Type B pancreatic cell (in vitro differentiated cells): ENCODE measurements around the gene RPS27L. TPM values are rescaled to one million over a fixed set of nuclear protein-coding genes. Genes with fewer than 3 reads are reported as not detected.
A peak's percentile ranks its signal among the peaks of the same experiment; 100 is the strongest.

Experiments
- DNase-seq: peaks from one replicate; pipeline ENCODE4 v3.0.0; 2021; ENCODE audit warnings: mixed read lengths; ENCODE audit not compliant: unreplicated experiment; ENCODE audit errors: extremely low spot score
- H3K27ac Mint-ChIP-seq: 2 replicates; pipeline ENCODE4 v1.8.0; 2021; ENCODE audit warnings: mild to moderate bottlenecking, mixed read lengths
- H3K27me3 Mint-ChIP-seq: 2 replicates; pipeline ENCODE4 v1.8.0; 2021; ENCODE audit warnings: mixed read lengths
- H3K36me3 Mint-ChIP-seq: 2 replicates; pipeline ENCODE4 v1.8.0; 2021; ENCODE audit warnings: mixed read lengths
- H3K4me1 Mint-ChIP-seq: one replicate; pipeline ENCODE4 v1.8.0; 2021; ENCODE audit warnings: mixed read lengths; ENCODE audit not compliant: unreplicated experiment
- H3K4me3 Mint-ChIP-seq: 2 replicates; pipeline ENCODE4 v1.8.0; 2021; ENCODE audit warnings: mild to moderate bottlenecking, mixed read lengths
- H3K9me3 Mint-ChIP-seq: 2 replicates; pipeline ENCODE4 v1.8.0; 2021; ENCODE audit warnings: mixed read lengths
- total RNA-seq: library from RNA; stranded (reverse); gene quantifications from 2 replicates; pipeline ENCODE4 v1.2.1, GENCODE V29; 2021; ENCODE audit warnings: low replicate concordance
- TF ChIP-seq, protein P1 (sequence below): fragments of 200-600 bp; sonication (generic); conservative IDR thresholded peaks from 2 replicates; pipeline ENCODE4 v1.5.0; 2021; ENCODE audit warnings: antibody characterized with exemption, mild to moderate bottlenecking

RPS27L gene
- total RNA-seq, 1 donor from 2014 or later = 205 TPM

DNA sequence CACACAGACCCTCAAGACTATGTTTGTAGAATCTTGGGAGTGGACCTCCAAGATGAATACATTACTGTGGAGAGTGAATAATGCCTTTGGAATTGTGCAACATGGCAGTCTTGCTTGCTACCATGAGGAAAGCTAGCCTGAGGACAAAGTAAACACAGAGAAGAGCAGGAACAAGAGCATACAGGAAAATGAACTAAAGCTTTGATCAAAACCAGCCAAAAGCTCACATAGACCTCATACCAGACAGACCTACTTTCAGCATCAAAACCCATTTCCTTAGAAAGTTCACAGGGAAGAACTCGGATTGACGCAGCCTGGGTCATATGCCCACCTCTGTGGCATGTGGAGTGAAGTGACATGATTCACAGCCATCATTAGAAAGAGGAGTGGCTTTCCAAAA, 28.8 kb upstream of the RPS27L start:
- Mint-ChIP-seq H3K36me3 (no peaks in the 10 kb centered on the region), H3K27me3 (no peaks in the 10 kb centered on the region), H3K4me3 (peak overlapping the region; percentile 60), H3K9me3 (no peaks in the 10 kb centered on the region), H3K27ac (peak overlapping the region; percentile 38), H3K4me1 (peaks cover 11% of the 10 kb centered on the region)
- TF ChIP-seq, protein P1, sequence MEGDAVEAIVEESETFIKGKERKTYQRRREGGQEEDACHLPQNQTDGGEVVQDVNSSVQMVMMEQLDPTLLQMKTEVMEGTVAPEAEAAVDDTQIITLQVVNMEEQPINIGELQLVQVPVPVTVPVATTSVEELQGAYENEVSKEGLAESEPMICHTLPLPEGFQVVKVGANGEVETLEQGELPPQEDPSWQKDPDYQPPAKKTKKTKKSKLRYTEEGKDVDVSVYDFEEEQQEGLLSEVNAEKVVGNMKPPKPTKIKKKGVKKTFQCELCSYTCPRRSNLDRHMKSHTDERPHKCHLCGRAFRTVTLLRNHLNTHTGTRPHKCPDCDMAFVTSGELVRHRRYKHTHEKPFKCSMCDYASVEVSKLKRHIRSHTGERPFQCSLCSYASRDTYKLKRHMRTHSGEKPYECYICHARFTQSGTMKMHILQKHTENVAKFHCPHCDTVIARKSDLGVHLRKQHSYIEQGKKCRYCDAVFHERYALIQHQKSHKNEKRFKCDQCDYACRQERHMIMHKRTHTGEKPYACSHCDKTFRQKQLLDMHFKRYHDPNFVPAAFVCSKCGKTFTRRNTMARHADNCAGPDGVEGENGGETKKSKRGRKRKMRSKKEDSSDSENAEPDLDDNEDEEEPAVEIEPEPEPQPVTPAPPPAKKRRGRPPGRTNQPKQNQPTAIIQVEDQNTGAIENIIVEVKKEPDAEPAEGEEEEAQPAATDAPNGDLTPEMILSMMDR = no peak
- DNase-seq = no peak

DNA sequence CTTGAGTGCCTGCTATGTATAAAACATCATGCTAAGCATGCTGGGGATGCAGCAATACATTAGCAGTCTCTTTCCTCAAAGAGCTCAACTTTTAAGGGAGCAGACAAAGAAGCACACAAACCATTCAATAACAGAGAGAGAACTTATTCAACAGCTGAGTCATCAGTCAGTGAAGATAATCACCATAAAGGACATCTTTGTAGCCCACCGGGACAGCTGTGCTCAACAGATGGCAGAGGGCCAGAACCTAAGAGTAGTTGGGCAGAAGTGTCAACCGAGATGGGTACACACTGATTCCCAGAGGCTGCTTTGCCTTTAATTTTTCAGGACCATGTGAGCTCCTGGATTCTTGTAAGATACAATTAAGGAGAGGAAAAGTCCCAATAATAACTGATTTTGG, 27.9 kb upstream of the RPS27L start:
- Mint-ChIP-seq H3K9me3 (no peaks in the 10 kb centered on the region), H3K4me3 (no peak overlapping the region), H3K27me3 (no peaks in the 10 kb centered on the region), H3K36me3 (no peaks in the 10 kb centered on the region), H3K4me1 (peaks cover 4% of the 10 kb centered on the region), H3K27ac (no peak overlapping the region)
- TF ChIP-seq, protein P1 = no peak
- DNase-seq = no peak

DNA sequence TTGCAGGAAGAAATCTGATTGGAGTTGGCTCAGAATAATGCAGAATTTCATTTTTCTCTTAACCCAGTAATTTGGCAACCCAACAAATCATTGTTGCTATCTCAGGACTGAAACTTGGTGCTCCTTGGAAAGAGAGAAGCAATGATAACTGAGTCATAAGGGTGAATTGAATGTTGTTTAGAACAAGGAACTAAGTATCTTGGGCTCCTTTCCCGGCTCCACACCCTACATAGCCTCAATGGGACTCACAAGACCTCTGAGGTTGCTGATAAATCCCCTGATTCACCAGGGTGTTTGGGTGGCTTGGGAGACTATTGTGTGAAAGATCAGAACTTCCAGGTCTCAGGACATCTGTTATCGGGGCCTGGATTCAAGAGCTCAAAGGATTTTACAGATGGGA, 24.4 kb upstream of the RPS27L start:
- H3K4me1 Mint-ChIP-seq = peaks cover 12% of the 10 kb centered on the region
- no peaks in the 10 kb centered on the region for H3K27me3 Mint-ChIP-seq
- peaks cover 4% of the 10 kb centered on the region for H3K9me3 Mint-ChIP-seq
- no peaks in the 10 kb centered on the region for H3K36me3 Mint-ChIP-seq
- TF ChIP-seq, protein P1 = no peak
- H3K27ac Mint-ChIP-seq = no peak overlapping the region
- no peak for DNase-seq
- H3K4me3 Mint-ChIP-seq = no peak overlapping the region

DNA sequence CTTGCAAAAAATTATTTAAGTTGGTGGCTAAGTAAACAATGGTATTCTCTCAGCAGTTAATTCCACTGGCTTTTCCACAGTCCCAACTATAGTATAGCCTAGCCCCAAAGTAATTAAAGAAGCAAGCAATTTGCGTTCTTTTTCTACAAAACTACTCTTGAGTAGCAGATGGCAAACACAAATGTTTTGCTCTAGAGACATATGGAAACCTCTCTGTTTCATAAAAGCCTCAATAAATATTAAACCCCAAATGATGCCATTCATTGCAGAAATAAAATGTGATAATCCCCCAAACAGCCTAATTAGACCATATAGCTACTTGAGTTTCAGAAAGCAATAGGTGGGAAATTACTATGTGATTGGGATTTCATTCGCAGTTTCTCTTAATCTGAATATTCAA, 23.5 kb upstream of the RPS27L start:
- Mint-ChIP-seq H3K27ac (no peak overlapping the region), H3K27me3 (no peaks in the 10 kb centered on the region), H3K36me3 (no peaks in the 10 kb centered on the region), H3K9me3 (peaks cover 4% of the 10 kb centered on the region), H3K4me1 (peaks cover 12% of the 10 kb centered on the region), H3K4me3 (no peak overlapping the region)
- TF ChIP-seq, protein P1 = no peak
- DNase-seq = no peak

DNA sequence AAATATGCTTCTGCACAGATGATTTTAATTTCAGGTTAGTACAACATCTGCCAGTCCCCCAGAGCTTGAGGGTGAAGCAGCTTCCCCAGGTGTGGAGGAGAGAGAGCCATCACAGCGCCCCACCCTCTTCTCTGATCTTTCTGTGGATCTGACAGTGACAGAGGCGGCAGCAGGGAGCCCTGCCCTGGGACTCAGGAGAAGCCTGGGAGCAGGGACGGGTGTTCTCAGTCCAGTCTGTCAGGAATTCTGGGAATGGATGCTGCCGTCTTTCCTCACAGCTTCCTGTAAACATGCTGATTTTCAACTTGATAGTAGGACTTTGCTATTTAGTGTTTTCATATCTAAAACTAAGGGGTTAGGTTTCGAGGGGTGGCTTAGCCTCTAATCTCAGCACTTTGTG, 20.8 kb upstream of the RPS27L start:
- Mint-ChIP-seq H3K4me1 (peaks cover 12% of the 10 kb centered on the region), H3K36me3 (no peaks in the 10 kb centered on the region), H3K27me3 (no peaks in the 10 kb centered on the region), H3K27ac (peak overlapping the region; percentile 6), H3K4me3 (no peak overlapping the region), H3K9me3 (peaks cover 4% of the 10 kb centered on the region)
- DNase-seq = no peak
- TF ChIP-seq, protein P1 = no peak

DNA sequence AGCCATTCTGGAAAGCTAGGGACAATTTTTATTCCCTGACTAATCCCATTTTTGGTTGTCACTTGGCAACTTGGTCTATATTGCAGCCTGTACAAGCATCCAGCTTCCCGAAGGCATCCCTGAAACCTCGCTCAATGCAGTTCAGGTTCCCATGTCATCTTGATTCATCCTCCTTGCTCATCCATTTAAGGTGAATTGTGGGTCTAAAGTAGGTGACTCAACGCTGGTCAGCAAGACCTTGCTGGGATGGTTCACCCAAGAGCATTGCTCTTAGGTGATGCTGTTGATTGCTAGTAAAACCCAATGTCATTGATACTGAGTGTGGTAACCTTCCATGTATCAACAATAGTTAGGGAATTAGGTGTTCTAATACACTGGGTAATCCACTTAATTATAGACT, 19.0 kb upstream of the RPS27L start:
- Mint-ChIP-seq H3K9me3 (peaks cover 4% of the 10 kb centered on the region), H3K27ac (no peak overlapping the region), H3K36me3 (no peaks in the 10 kb centered on the region), H3K27me3 (no peaks in the 10 kb centered on the region), H3K4me3 (no peak overlapping the region), H3K4me1 (peaks cover 17% of the 10 kb centered on the region)
- no peak for DNase-seq
- TF ChIP-seq, protein P1 = no peak
